Anterior cingulate cortex (tissue), 58 donors: ENCODE measurements around the gene GSX2.
A peak's percentile ranks its signal among the peaks of the same experiment; 100 is the strongest.
"Not testable (repeated sequence)": the region's sequence is repeated elsewhere in the genome, so short reads cannot be mapped to it uniquely, and the experiment has no call there.

Experiments
- DNase-seq, 58 donors: peaks; one replicate each; lab custom pipeline; 2025; lab: John Stamatoyannopoulos, UW

Gene GSX2

GRCh38 chr4:54099748-54100574, at the start of gene GSX2:
Gene GSX2 (plus strand): TSS chr4:54100163. CDS start chr4:54100345, 182 bp downstream.
- peak in 9 of 58 donors; percentile 6 to 40 (median 13) for DNase-seq

- DNase-seq = no peak
Measured at GRCh38 chr4:54050214-54050904, 49.6 kb upstream of the GSX2 start.

- not testable (repeated sequence) for DNase-seq
Measured at GRCh38 chr4:54053322-54053721, 46.6 kb upstream of the GSX2 start.

GRCh38 chr4:54054501-54054900, 45.5 kb upstream of the GSX2 start:
- DNase-seq = no peak

- no peak for DNase-seq
Measured at GRCh38 chr4:54055494-54055893, 44.5 kb upstream of the GSX2 start.

- DNase-seq = no peak
Measured at GRCh38 chr4:54056360-54056759, 43.6 kb upstream of the GSX2 start.

GRCh38 chr4:54058171-54058570, 41.8 kb upstream of the GSX2 start:
- DNase-seq = no peak

GRCh38 chr4:54060116-54060515, 39.8 kb upstream of the GSX2 start:
- no peak for DNase-seq

GRCh38 chr4:54061067-54061466, 38.9 kb upstream of the GSX2 start:
- no peak for DNase-seq

- no peak for DNase-seq
Measured at GRCh38 chr4:54061873-54062272, 38.1 kb upstream of the GSX2 start.

GRCh38 chr4:54062392-54062791, 37.6 kb upstream of the GSX2 start:
- no peak for DNase-seq

- DNase-seq = no peak
Measured at GRCh38 chr4:54063229-54063628, 36.7 kb upstream of the GSX2 start.

GRCh38 chr4:54063737-54064316, 36.1 kb upstream of the GSX2 start:
- peak in 34 of 58 donors; percentile 5 to 64 (median 40) for DNase-seq

- peak; percentile 34 to 95 (median 86) for DNase-seq
Measured at GRCh38 chr4:54064317-54065111, 35.4 kb upstream of the GSX2 start, which contains the start of gene CHIC2. Gene CHIC2 (minus strand): TSS chr4:54064605. CDS start chr4:54064300, 305 bp downstream.

GRCh38 chr4:54065282-54066087, 34.5 kb upstream of the GSX2 start:
- DNase-seq = no peak

- DNase-seq = no peak
Measured at GRCh38 chr4:54066088-54066415, 33.9 kb upstream of the GSX2 start.

- DNase-seq = no peak
Measured at GRCh38 chr4:54066718-54067129, 33.2 kb upstream of the GSX2 start.

- DNase-seq = no peak
Measured at GRCh38 chr4:54067166-54067565, 32.8 kb upstream of the GSX2 start.

- DNase-seq = no peak
Measured at GRCh38 chr4:54073271-54073880, 26.6 kb upstream of the GSX2 start.
